ENCODE data around the gene ONECUT1.

DNA sequence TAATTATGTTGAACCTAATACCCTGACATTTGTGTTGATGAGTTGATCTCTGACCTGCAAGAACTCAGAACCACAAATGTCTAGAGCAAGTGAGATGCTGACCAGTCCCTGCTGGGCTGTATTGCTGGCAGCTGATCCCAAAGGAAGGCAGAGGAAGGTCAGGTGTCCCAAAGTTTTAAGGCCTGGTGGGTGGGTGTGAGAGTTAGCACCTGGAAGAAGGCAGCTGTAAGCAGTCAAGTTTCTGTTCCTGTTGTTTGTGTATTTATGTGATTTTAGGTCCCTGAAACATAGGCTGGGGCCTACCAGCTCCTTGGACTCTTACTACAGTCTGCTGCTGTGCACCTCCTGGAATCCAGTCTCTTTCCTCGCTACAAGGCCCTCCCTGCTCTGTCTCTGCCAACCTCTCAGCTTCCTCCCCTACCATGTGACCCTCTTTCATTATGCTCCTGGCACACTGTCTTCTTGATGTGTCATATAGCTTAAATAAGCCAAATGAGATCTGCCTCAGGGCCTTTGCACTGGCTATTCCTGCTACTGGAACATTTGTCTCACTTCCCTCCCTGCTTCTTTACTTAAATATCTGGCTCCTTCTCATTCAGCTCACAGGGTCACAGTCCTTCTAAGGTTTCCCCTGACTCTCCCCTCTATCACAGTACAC, 80.0 kb downstream of the ONECUT1 start:
- no peak for TF ChIP-seq EZH2phosphoT487 (IDR thresholded peaks at IDR 0.05; ENCODE audit: low read depth, severe bottlenecking, unreplicated experiment)
- TF ChIP-seq, protein P1, sequence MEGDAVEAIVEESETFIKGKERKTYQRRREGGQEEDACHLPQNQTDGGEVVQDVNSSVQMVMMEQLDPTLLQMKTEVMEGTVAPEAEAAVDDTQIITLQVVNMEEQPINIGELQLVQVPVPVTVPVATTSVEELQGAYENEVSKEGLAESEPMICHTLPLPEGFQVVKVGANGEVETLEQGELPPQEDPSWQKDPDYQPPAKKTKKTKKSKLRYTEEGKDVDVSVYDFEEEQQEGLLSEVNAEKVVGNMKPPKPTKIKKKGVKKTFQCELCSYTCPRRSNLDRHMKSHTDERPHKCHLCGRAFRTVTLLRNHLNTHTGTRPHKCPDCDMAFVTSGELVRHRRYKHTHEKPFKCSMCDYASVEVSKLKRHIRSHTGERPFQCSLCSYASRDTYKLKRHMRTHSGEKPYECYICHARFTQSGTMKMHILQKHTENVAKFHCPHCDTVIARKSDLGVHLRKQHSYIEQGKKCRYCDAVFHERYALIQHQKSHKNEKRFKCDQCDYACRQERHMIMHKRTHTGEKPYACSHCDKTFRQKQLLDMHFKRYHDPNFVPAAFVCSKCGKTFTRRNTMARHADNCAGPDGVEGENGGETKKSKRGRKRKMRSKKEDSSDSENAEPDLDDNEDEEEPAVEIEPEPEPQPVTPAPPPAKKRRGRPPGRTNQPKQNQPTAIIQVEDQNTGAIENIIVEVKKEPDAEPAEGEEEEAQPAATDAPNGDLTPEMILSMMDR (IDR thresholded peaks at IDR 0.05; ENCODE audit: poor library complexity) = no peak
